Peyer's patch (tissue), 4 donors: ENCODE measurements around the gene CTPS2.

Experiments
- POLR2A ChIP-seq, 2 donors: fragments of 450-650 bp; IDR thresholded peaks; one replicate each; pipeline ENCODE4 v1.5.1; 2017; ENCODE audit warnings: antibody characterized with exemption in 2 of 2, mild to moderate bottlenecking in 2 of 2, moderate library complexity in 2 of 2
- TF ChIP-seq, protein P1 (sequence below), 6 experiments: fragments of 450-650 bp in 4 of 6; fragments of 200-600 bp in 2 of 6; sonication (generic) in 1 of 6; IDR thresholded peaks; one replicate each; pipeline ENCODE4 v1.5.1; 2017 to 2019; ENCODE audit warnings: antibody characterized with exemption in 6 of 6, mild to moderate bottlenecking in 3 of 6, moderate library complexity in 1 of 6

GRCh38 chrX:16666541-16666940, 45.9 kb downstream of the CTPS2 start:
- TF ChIP-seq, protein P1, sequence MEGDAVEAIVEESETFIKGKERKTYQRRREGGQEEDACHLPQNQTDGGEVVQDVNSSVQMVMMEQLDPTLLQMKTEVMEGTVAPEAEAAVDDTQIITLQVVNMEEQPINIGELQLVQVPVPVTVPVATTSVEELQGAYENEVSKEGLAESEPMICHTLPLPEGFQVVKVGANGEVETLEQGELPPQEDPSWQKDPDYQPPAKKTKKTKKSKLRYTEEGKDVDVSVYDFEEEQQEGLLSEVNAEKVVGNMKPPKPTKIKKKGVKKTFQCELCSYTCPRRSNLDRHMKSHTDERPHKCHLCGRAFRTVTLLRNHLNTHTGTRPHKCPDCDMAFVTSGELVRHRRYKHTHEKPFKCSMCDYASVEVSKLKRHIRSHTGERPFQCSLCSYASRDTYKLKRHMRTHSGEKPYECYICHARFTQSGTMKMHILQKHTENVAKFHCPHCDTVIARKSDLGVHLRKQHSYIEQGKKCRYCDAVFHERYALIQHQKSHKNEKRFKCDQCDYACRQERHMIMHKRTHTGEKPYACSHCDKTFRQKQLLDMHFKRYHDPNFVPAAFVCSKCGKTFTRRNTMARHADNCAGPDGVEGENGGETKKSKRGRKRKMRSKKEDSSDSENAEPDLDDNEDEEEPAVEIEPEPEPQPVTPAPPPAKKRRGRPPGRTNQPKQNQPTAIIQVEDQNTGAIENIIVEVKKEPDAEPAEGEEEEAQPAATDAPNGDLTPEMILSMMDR (IDR thresholded peaks at IDR 0.05), result no peak
- TF ChIP-seq POLR2A (IDR thresholded peaks at IDR 0.05), result no peak
